Neutrophil (primary cell): ENCODE data around the gene SLC35F5.
"Not testable (repeated sequence)": the region's sequence is repeated elsewhere in the genome, so short reads cannot be mapped to it uniquely, and the experiment has no call there.

Source experiments
- H3K27ac ChIP-seq: fragments of 200-600 bp; sonication (generic); 2 replicates; pipeline ENCODE4 v1.5.1; 2016; ENCODE audit warnings: mild to moderate bottlenecking, moderate library complexity
- H3K27me3 ChIP-seq: fragments of 200-600 bp; sonication (generic); 2 replicates; pipeline ENCODE4 v1.6.0; 2016; ENCODE audit warnings: mild to moderate bottlenecking
- H3K36me3 ChIP-seq: fragments of 200-600 bp; sonication (generic); 2 replicates; pipeline ENCODE4 v1.5.1; 2017
- H3K4me1 ChIP-seq, 2 experiments: fragments of 200-600 bp in 1 of 2; sonication (generic) in 1 of 2; 1 replicate in 1 of 2; 2 replicates in 1 of 2; pipeline versions ENCODE4 v1.5.1 to v1.6.1; 2013 to 2016; ENCODE audit warnings: low read depth in 1 of 2, low read length in 1 of 2, mild to moderate bottlenecking in 1 of 2, moderate library complexity in 1 of 2; ENCODE audit not compliant: control insufficient read depth in 1 of 2, insufficient read depth in 1 of 2
- H3K4me3 ChIP-seq, 2 experiments: fragments of 200-600 bp in 1 of 2; sonication (generic) in 1 of 2; 1 replicate in 1 of 2; 2 replicates in 1 of 2; pipeline ENCODE4 v1.5.1; 2013 to 2016; ENCODE audit warnings: low read depth in 1 of 2, low read length in 1 of 2, mild to moderate bottlenecking in 1 of 2, moderate library complexity in 1 of 2
- H3K9me3 ChIP-seq: fragments of 200-600 bp; sonication (generic); 2 replicates; pipeline ENCODE4 v1.5.1; 2016
- TF ChIP-seq, protein P1 (sequence below): fragments of 200-600 bp; sonication (generic); IDR thresholded peaks from 2 replicates; pipeline ENCODE4 v1.5.1; 2016; ENCODE audit warnings: antibody characterized with exemption

The SLC35F5 gene

DNA sequence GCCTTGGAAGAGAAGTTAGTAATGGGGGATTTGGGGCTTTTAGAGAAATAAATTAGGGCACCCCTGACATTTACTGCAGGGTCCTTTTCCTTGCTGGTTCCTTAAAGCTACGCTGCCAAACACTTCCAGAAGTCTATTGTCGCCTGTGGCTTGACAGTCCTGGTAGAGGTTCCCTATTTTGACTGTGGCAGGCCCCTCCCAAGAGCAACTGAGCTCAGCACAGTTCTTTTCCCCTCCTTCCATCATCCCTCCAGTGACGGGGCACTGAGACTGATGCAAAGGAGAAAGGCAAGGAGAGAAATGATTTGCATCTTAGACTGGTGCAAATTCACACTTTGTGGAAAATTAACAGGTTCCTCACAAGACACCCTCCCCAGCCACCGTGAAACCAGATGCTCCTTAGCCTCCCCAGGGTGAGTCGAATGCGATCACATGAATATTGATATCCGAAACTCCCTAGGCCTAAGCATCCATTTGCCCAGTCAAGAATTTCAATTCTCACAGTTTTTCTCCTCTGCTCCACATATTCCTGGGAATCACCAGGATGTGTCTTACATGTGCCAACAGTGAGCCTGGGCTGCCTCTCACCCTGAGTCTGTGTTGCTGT lies 84.0 kb downstream of the SLC35F5 start:
- Histone ChIP-seq H3K4me1 (no peaks in the 10 kb centered on the region), H3K27me3 (no peaks in the 10 kb centered on the region), H3K27ac (no peak overlapping the region), H3K4me3 (no peak overlapping the region), H3K36me3 (no peaks in the 10 kb centered on the region), H3K9me3 (no peaks in the 10 kb centered on the region)
- TF ChIP-seq, protein P1, sequence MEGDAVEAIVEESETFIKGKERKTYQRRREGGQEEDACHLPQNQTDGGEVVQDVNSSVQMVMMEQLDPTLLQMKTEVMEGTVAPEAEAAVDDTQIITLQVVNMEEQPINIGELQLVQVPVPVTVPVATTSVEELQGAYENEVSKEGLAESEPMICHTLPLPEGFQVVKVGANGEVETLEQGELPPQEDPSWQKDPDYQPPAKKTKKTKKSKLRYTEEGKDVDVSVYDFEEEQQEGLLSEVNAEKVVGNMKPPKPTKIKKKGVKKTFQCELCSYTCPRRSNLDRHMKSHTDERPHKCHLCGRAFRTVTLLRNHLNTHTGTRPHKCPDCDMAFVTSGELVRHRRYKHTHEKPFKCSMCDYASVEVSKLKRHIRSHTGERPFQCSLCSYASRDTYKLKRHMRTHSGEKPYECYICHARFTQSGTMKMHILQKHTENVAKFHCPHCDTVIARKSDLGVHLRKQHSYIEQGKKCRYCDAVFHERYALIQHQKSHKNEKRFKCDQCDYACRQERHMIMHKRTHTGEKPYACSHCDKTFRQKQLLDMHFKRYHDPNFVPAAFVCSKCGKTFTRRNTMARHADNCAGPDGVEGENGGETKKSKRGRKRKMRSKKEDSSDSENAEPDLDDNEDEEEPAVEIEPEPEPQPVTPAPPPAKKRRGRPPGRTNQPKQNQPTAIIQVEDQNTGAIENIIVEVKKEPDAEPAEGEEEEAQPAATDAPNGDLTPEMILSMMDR = no peak

DNA sequence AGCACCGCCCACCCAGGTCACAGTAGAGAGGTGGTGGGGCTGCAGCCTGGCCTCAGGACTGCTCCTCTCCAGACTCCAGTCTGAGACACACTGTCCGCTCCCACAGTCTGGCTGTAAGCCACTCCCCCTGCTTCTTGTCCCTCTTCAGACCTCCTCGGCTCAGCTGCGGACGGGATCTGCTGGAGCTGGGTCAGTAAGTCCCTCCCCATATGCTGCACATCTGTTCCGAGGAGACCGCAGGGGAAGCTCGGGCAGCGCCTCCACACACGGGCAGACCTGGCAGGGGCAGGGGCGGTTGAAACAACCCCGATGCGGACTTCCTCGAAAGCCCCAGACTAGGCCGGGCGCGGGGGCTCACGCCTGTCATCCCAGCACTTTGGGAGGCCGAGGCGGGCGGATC lies 87.4 kb downstream of the SLC35F5 start:
- H3K27ac ChIP-seq, H3K4me1 ChIP-seq, H3K9me3 ChIP-seq, H3K4me3 ChIP-seq, H3K36me3 ChIP-seq, H3K27me3 ChIP-seq: not testable (repeated sequence)

DNA sequence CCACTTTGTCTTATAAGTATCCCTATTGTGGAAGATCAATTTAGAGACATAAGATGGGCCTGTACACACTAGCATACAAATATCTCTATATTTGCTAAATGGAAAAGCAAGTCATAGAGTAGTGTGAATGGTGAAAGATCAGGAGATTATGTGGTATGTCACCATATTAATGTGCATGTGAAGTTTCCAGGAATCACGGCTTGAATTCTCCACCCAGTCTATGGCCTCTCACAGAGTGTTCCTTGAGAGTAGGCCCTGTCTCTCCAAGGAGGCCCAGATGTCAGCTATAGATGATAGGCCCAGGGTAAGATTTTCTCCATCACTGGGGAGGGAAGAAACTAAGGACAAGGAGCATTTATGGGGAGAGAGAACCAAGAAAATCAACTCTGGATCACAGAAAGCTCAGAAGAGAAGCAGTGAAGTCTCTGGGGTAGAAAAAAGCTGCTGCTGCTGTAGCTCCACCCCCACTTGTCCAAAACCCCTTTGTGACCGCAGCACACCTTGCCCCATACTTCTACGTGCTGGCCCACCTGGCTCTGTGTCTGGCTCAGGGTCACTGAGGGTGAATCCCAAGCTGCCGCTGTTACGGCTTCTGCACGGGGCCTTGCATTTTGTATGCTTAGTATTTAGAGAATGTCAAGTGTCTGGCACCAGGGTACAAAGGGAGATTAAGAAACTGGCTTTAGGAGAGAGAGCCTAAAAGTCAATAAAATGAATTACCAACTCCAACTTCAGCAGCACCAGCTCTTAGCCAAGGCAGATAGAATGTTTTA lies 91.5 kb downstream of the SLC35F5 start:
- not testable (repeated sequence) for H3K27me3 ChIP-seq, H3K27ac ChIP-seq, H3K9me3 ChIP-seq, H3K36me3 ChIP-seq, H3K4me1 ChIP-seq, H3K4me3 ChIP-seq

DNA sequence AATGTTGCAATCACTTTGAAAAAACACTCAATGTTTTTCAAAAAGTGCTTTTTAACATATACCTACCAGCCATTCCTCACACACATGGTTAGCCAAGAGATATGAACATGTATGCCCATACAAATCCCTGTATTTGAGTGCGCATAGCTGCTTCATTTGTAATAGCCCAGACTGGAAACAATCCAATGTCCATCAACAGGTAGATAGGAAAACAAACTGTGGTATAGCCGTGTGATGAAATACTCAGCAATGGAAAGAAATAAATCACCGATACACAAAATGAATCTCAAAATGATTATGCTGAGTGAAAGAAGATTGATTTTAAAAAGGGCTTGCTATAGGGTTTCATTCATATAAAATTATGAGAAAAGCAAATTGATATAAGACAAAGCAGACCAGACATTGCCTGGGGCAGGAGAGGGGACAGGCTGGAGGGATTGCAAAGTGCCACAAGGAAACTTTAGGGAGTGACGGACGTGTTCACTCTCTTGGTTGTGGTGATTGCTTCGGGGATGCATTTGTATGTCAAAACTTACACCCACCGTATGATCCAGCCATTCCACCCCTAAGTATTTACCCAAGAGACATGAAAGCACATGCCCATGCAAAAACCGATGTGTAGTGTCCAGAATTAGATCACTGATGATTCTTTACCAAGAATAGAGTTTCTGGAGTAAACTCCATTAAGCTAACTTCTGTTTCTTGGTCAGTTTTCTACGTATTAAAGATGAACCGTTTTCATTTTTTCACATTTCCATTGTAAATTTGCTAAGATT lies 93.0 kb downstream of the SLC35F5 start:
- H3K9me3 ChIP-seq, H3K4me3 ChIP-seq, H3K27me3 ChIP-seq, H3K36me3 ChIP-seq, H3K27ac ChIP-seq, H3K4me1 ChIP-seq: not testable (repeated sequence)
